DOHH2 (cell line): ENCODE data around the gene TYMP.

Experiments
- H3F3A ChIP-seq: fragments of 200-600 bp; sonication (generic), shearing (Covaris generic); 2 replicates; pipeline ENCODE4 v1.6.0; 2016; ENCODE audit warnings: antibody characterized with exemption, mild to moderate bottlenecking; ENCODE audit not compliant: control insufficient read depth, insufficient read depth
- H3K27ac ChIP-seq: fragments of 200-600 bp; sonication (generic); 2 replicates; pipeline ENCODE4 v1.5.1; 2014; ENCODE audit warnings: low read depth, mild to moderate bottlenecking, low read length, moderate library complexity
- H3K27me3 ChIP-seq: fragments of 200-600 bp; sonication (generic); 2 replicates; pipeline ENCODE4 v1.6.1; 2014; ENCODE audit warnings: mild to moderate bottlenecking, low read length, mixed read lengths; ENCODE audit not compliant: control insufficient read depth
- H3K36me3 ChIP-seq: fragments of 200-600 bp; sonication (generic); 2 replicates; pipeline ENCODE4 v1.6.1; 2014; ENCODE audit warnings: mild to moderate bottlenecking, low read length, moderate library complexity, mixed read lengths; ENCODE audit not compliant: control insufficient read depth
- H3K4me1 ChIP-seq: fragments of 200-600 bp; sonication (generic); 2 replicates; pipeline ENCODE4 v1.6.1; 2014; ENCODE audit warnings: mild to moderate bottlenecking, low read length, mixed read lengths; ENCODE audit not compliant: control insufficient read depth
- H3K4me2 ChIP-seq: fragments of 200-600 bp; sonication (generic); 2 replicates; pipeline ENCODE4 v1.6.0; 2014; ENCODE audit warnings: mild to moderate bottlenecking, low read length, moderate library complexity
- H3K4me3 ChIP-seq: fragments of 200-600 bp; sonication (generic); 2 replicates; pipeline ENCODE4 v1.5.1; 2014; ENCODE audit warnings: mild to moderate bottlenecking, low read length, mixed read lengths
- H3K79me2 ChIP-seq: fragments of 200-600 bp; sonication (generic); 2 replicates; pipeline ENCODE4 v1.6.1; 2014; ENCODE audit warnings: mild to moderate bottlenecking, low read length, mixed read lengths; ENCODE audit not compliant: control insufficient read depth
- H3K9me2 ChIP-seq: fragments of 200-600 bp; sonication (generic); replicated peaks from 2 replicates; pipeline ENCODE4 v1.6.1; 2014; ENCODE audit warnings: mild to moderate bottlenecking, low read length, mixed read lengths; ENCODE audit not compliant: control insufficient read depth
- H3K9me3 ChIP-seq: fragments of 200-600 bp; sonication (generic); 2 replicates; pipeline ENCODE4 v1.6.1; 2014; ENCODE audit warnings: antibody characterized with exemption, low read length, mixed read lengths; ENCODE audit not compliant: control insufficient read depth, insufficient read depth
- H4K20me1 ChIP-seq: fragments of 200-600 bp; sonication (generic); 2 replicates; pipeline ENCODE4 v1.6.0; 2014; ENCODE audit warnings: low read depth, mild to moderate bottlenecking, antibody characterized with exemption, low read length, moderate library complexity; ENCODE audit not compliant: control insufficient read depth, insufficient read depth
- CTCF ChIP-seq: fragments of 200-600 bp; sonication (generic); IDR thresholded peaks from one replicate; pipeline ENCODE4 v1.5.1; 2014; ENCODE audit warnings: antibody characterized with exemption, mild to moderate bottlenecking, low read depth, low read length; ENCODE audit not compliant: poor library complexity, severe bottlenecking
- EZH2phosphoT487 ChIP-seq: fragments of 200-600 bp; sonication (generic); IDR thresholded peaks from 2 replicates; pipeline ENCODE4 v1.6.1; 2017; ENCODE audit warnings: borderline replicate concordance, mild to moderate bottlenecking, antibody characterized with exemption, low read length, moderate library complexity, mixed read lengths

Gene TYMP

GRCh38 chr22:50525858-50526107 is 4.0 kb downstream of the TYMP start:
- Histone ChIP-seq H3K4me1 (peaks cover 33% of the 10 kb centered on the region), H3K27me3 (no peaks in the 10 kb centered on the region), H3K4me3 (peak overlapping the region; percentile 93), H3F3A (peaks cover 21% of the 10 kb centered on the region), H3K36me3 (peaks cover 45% of the 10 kb centered on the region), H3K9me2 (no peaks in the 10 kb centered on the region), H3K27ac (peak overlapping the region; percentile 83), H4K20me1 (no peaks in the 10 kb centered on the region), H3K9me3 (no peaks in the 10 kb centered on the region), H3K79me2 (peaks cover 51% of the 10 kb centered on the region), H3K4me2 (peak overlapping the region; percentile 97)
- no peak for TF ChIP-seq EZH2phosphoT487
- TF ChIP-seq CTCF: no peak

GRCh38 chr22:50525104-50525857 is 4.5 kb downstream of the TYMP start, which contains the start of gene SCO2:
Gene SCO2, minus strand, starts transcription at chr22:50525598. Its CDS starts 1,187 bp downstream, at chr22:50524411.
- H3K79me2 ChIP-seq: peaks cover 51% of the 10 kb centered on the region
- H3K36me3 ChIP-seq: peaks cover 46% of the 10 kb centered on the region

GRCh38 chr22:50524676-50525103 is 5.1 kb downstream of the TYMP start:
- H3K4me2 ChIP-seq: peak overlapping the region; percentile 97
- H3K79me2 ChIP-seq: peaks cover 51% of the 10 kb centered on the region
- peaks cover 46% of the 10 kb centered on the region for H3K36me3 ChIP-seq
- TF ChIP-seq EZH2phosphoT487: no peak
- TF ChIP-seq CTCF: no peak
- peak overlapping the region; percentile 93 for H3K4me3 ChIP-seq
- H3K9me2 ChIP-seq: no peaks in the 10 kb centered on the region
- peak overlapping the region; percentile 83 for H3K27ac ChIP-seq
- H3K9me3 ChIP-seq: no peaks in the 10 kb centered on the region
- H4K20me1 ChIP-seq: no peaks in the 10 kb centered on the region
- H3K27me3 ChIP-seq: no peaks in the 10 kb centered on the region
- H3F3A ChIP-seq: peaks cover 21% of the 10 kb centered on the region
- peaks cover 23% of the 10 kb centered on the region for H3K4me1 ChIP-seq

More at GRCh38 chr22:50525104-50525857, 4.5 kb downstream of the TYMP start, which contains the start of gene SCO2:
- Histone ChIP-seq H3K27me3 (no peaks in the 10 kb centered on the region), H3K9me2 (no peaks in the 10 kb centered on the region), H3K27ac (peak within 1 kb of the TSS; percentile 83), H3K9me3 (no peaks in the 10 kb centered on the region), H4K20me1 (no peaks in the 10 kb centered on the region), H3F3A (peaks cover 21% of the 10 kb centered on the region), H3K4me1 (peaks cover 29% of the 10 kb centered on the region), H3K4me3 (peak within 1 kb of the TSS; percentile 93), H3K4me2 (peak within 1 kb of the TSS; percentile 97)
- no peak for TF ChIP-seq CTCF
